ENCODE measurements around the gene YY1.

- TF ChIP-seq CTCF (IDR thresholded peaks at IDR 0.05; ENCODE audit: low read length) (no peak), EZH2 (IDR thresholded peaks at IDR 0.05; ENCODE audit: borderline replicate concordance, low read length) (no peak)
Measured at GRCh38 chr14:100252684-100253083, 13.7 kb downstream of the YY1 start.
